Measurements from ENCODE around the gene VIL1. TPM values are rescaled to one million over a fixed set of nuclear protein-coding genes. Genes with fewer than 3 reads are reported as not detected.

Gene VIL1
- total and polyA plus RNA-seq, 2 of the 13 experiments (the other 11 are each of a cell fraction or from before 2014, with no cell fraction given): 287 to 301 TPM

GRCh38 chr2:218398437-218399390 lies 20.2 kb upstream of the VIL1 start (continued):
- TF ChIP-seq ZHX2 (IDR thresholded peaks at IDR 0.05; ENCODE audit: low read depth) (no peak), ZHX2 (CRISPR knock-in tag; IDR thresholded peaks at IDR 0.05; ENCODE audit: borderline replicate concordance) (no peak; the same call in none of the 2 replicates), ZNF577 (CRISPR knock-in tag; IDR thresholded peaks at IDR 0.05; ENCODE audit: borderline replicate concordance, low read depth) (0 out of 2 replicates have a peak, but pooled peaks have one; percentile 37), ATF1 (CRISPR knock-in tag; IDR thresholded peaks at IDR 0.05) (no peak), ARID5B (CRISPR knock-in tag; IDR thresholded peaks at IDR 0.05) (no peak), ZNF142 (CRISPR knock-in tag; IDR thresholded peaks at IDR 0.05) (no peak; the same call in 1 of the 2 replicates), ZNF672 (CRISPR knock-in tag; IDR thresholded peaks at IDR 0.05) (0 out of 2 replicates have a peak, but pooled peaks have one; percentile 73), GMEB1 (CRISPR knock-in tag; IDR thresholded peaks at IDR 0.05; ENCODE audit: borderline replicate concordance) (no peak), CAMTA2 (CRISPR knock-in tag; IDR thresholded peaks at IDR 0.05; ENCODE audit: borderline replicate concordance) (no peak; the same call in 1 of the 2 replicates)

All from HepG2 (cell line).